Naive B cell (primary cell): ENCODE results near the gene SNX13. TPM values are rescaled to one million over a fixed set of nuclear protein-coding genes. Genes with fewer than 3 reads are reported as not detected.

ENCODE experiments used
- ATAC-seq, 2 donors: fragments of 150-1000 bp; cut with Tn5 transposase; 2 replicates each; pipeline ENCODE4 v1.10.0; 2021; ENCODE audit warnings: low read depth in 2 of 2, mild to moderate bottlenecking in 2 of 2, moderate library complexity in 2 of 2
- DNase-seq: peaks from one replicate; pipeline ENCODE4 v3.0.0; 2022
- H3K27ac Mint-ChIP-seq, 6 donors: one replicate each; pipeline ENCODE4 v1.8.0; 2020 to 2022; ENCODE audit warnings: mild to moderate bottlenecking in 6 of 6, mixed read lengths in 6 of 6, moderate library complexity in 5 of 6, inconsistent platforms in 2 of 6
- H3K27me3 Mint-ChIP-seq, 3 donors: one replicate each; pipeline ENCODE4 v1.8.0; 2021 to 2022; ENCODE audit warnings: mixed read lengths in 3 of 3, mild to moderate bottlenecking in 1 of 3
- H3K36me3 Mint-ChIP-seq, 2 donors: one replicate each; pipeline ENCODE4 v1.8.0; 2020 to 2022; ENCODE audit warnings: mixed read lengths in 2 of 2, inconsistent platforms in 1 of 2, mild to moderate bottlenecking in 1 of 2
- H3K4me1 Mint-ChIP-seq, 3 donors: one replicate each; pipeline ENCODE4 v1.8.0; 2020 to 2022; ENCODE audit warnings: mixed read lengths in 3 of 3, inconsistent platforms in 1 of 3, mild to moderate bottlenecking in 1 of 3, moderate library complexity in 1 of 3
- H3K4me3 Mint-ChIP-seq, 8 donors: one replicate each; pipeline ENCODE4 v1.8.0; 2020 to 2022; ENCODE audit warnings: mild to moderate bottlenecking in 8 of 8, mixed read lengths in 8 of 8, moderate library complexity in 8 of 8, inconsistent platforms in 2 of 8
- H3K9me3 Mint-ChIP-seq, 7 donors: one replicate each; pipeline ENCODE4 v1.8.0; 2020 to 2022; ENCODE audit warnings: mixed read lengths in 7 of 7, mild to moderate bottlenecking in 5 of 7, inconsistent platforms in 2 of 7, moderate library complexity in 1 of 7
- polyA plus RNA-seq, 6 donors: library from polyadenylated mRNA; unstranded; fragments of 300-500 nt; fragmentation: Illumina TruSeq; gene quantifications; one replicate each; pipeline ENCODE4 v1.2.3, GENCODE V29; 2021; ENCODE audit warnings: low read depth in 6 of 6

Gene SNX13
- polyA plus RNA-seq, 6 donors from 2014 or later: 18.4 to 23.7 (median 20.5) TPM

DNA sequence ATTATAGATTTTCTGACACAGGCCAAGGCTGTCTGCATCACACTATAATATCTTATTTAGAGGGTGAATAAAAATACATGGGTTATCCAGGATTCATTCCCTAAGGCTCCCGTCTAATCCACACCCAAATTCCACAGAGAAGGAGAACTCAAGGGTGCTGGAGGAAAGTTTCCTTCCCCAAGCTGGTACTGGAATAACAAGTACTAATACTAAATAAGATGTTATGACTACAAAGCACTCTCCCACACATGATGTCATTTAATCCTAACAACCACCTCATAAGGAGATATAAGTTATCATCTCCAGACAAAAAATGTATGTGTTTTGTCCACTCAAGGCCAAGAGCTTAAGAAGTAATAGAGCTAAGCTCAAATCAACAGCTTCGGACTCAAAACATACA is 53.0 kb downstream of the SNX13 start:
- peaks cover 7 to 32% of the 10 kb centered on the region in 2 donors for H3K36me3 Mint-ChIP-seq

DNA sequence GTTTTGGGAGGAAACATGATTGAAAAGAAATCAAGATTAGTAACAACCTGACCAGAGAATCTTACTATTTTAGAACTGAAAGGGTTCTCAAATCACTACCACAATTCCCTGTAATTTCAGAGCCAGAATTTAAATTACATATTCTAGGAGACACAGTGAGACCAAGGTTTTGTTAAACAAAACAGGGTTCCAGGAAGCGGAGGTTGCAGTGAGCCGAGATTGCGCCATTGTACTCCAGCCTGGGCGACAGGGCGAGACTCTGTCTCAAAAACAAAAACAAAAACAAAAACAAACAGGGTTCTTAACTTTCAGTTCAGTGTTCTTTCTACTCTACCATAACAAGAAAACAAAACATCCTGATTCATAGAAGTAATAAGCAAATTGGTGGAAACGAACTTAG is 57.6 kb downstream of the SNX13 start:
- no peaks in the 10 kb centered on the region for H3K4me1 Mint-ChIP-seq
- no peaks in the 10 kb centered on the region for H3K27me3 Mint-ChIP-seq
- ATAC-seq (no peak), DNase-seq (no peak)
- no peaks in the 10 kb centered on the region for H3K9me3 Mint-ChIP-seq
- H3K4me3 Mint-ChIP-seq: no peak overlapping the region
- peaks cover 16 to 23% of the 10 kb centered on the region in 2 donors for H3K36me3 Mint-ChIP-seq
- no peak overlapping the region for H3K27ac Mint-ChIP-seq

More for the DNA sequence above, 53.0 kb downstream of the SNX13 start:
- Mint-ChIP-seq H3K27ac (no peak overlapping the region), H3K4me3 (no peak overlapping the region), H3K9me3 (no peaks in the 10 kb centered on the region), H3K27me3 (no peaks in the 10 kb centered on the region), H3K4me1 (no peaks in the 10 kb centered on the region)
- no peak for ATAC-seq
- DNase-seq: no peak

DNA sequence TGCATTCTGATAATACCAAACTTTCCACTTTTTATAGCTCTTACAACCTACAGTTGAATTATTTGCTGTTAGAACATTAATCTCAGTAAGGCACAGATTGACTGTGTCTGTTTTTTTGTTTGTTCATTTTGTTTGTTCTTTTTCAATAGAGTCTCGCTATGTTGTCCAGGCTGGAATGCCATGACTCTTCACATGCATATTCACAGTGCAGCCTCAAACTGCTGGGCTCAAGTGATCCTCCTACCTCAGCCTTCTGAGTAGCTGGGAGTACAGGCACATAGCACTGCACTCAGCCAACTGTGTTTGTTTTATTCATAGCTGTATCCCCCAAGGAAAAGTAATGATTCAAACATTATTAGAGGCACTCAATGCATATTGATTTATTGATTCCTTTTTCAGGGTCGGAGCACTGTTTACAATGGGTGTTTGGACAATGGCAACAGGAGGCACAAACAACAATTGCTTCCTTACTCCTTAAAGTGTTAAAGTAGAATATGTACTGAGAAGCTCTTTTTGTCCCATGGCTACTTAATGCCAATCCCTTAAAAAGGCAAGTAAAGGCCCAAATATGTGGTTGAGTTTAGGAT is 61.1 kb downstream of the SNX13 start:
- H3K4me1 Mint-ChIP-seq: no peaks in the 10 kb centered on the region
- H3K36me3 Mint-ChIP-seq: peaks cover 9 to 10% of the 10 kb centered on the region in 2 donors
- H3K27ac Mint-ChIP-seq: peak overlapping the region in 3 of 6 donors; percentile 21 to 86 (median 37)
- no peaks in the 10 kb centered on the region for H3K9me3 Mint-ChIP-seq
- no peaks in the 10 kb centered on the region for H3K27me3 Mint-ChIP-seq
- ATAC-seq: no peak
- no peak overlapping the region for H3K4me3 Mint-ChIP-seq
- no peak for DNase-seq

DNA sequence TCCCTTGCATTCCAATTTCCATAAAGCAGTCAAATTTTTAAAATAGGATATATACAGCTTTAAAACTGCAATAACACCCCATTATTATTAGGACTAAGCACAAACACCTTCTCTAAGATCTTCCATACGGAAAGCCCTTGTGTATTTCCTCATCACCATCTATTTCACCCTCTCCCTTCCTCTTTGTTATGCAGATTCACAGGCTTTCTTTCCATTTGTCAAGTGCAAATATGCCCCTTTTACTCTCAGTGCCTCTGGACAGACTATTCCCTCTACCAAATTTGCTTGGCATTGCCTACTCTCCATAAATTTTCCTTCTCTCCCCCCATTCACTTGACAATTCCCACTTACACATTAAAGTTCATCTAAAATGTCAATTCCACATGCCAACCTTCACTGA is 61.7 kb downstream of the SNX13 start:
- Mint-ChIP-seq H3K27ac (peak overlapping the region in 2 of 6 donors; percentile 37 to 86), H3K4me1 (no peaks in the 10 kb centered on the region), H3K9me3 (no peaks in the 10 kb centered on the region), H3K4me3 (no peak overlapping the region), H3K36me3 (peaks cover 9 to 11% of the 10 kb centered on the region in 2 donors), H3K27me3 (no peaks in the 10 kb centered on the region)
- DNase-seq (no peak), ATAC-seq (no peak)

DNA sequence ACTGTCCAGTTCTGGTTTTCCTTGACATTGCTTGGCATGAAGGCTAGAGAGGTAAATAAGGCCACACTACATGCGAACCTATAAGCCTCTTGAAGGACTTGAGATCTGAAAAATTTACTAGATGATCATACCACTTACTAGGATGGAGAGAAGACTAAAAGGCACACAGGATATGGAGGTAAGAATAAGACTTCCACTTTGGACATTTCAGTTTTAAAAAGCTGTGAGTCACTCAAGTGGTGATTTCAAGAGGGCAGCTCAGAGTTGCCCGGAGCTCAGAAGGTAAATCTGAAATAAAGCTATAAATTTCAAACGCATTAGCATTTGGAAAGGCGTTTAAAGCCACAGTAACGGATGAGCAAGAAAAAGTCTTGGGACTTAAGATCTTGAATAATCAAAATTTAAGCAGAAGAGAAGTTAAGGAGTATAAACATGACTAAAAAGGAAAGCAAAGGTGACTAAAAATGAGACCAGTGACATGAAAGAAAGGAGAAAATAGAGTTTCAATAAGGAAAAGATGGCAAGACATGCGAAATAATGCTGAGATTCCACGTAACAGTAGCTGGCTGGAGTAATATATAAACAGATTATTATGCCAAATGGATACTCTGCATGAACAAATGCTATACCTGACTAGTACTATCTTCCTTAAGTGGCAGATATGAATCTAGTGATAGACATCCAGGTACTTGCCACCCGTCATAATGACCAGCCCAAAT is 68.3 kb downstream of the SNX13 start:
- ATAC-seq (no peak), DNase-seq (no peak)
- no peaks in the 10 kb centered on the region for H3K9me3 Mint-ChIP-seq
- peaks cover 0 to 4% (median 0%) of the 10 kb centered on the region in 3 donors for H3K4me1 Mint-ChIP-seq
- peak overlapping the region in 1 of 6 donors; percentile 54 for H3K27ac Mint-ChIP-seq
- no peak overlapping the region for H3K4me3 Mint-ChIP-seq
- no peaks in the 10 kb centered on the region for H3K27me3 Mint-ChIP-seq
- peaks cover 22 to 31% of the 10 kb centered on the region in 2 donors for H3K36me3 Mint-ChIP-seq

DNA sequence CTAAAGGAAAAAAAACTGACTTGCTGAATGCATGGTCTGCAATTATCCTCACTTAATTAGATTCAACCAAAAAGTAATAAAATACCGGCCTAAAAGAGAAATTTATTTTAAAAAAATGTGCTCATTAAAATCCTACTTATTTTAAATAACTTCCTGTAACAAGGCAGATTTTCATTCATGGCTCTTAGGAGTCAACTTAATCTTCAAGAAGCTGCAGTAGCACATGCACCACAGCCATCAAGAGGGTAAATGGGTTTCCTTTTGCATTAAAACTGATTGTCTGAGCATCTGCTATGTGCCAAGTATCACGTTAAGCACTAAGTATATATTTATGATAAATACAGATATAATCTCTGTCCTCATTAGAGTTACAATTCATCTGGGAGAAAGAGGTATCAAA is 69.9 kb downstream of the SNX13 start:
- Mint-ChIP-seq H3K27ac (no peak overlapping the region), H3K4me3 (no peak overlapping the region), H3K36me3 (peaks cover 37 to 44% of the 10 kb centered on the region in 2 donors), H3K27me3 (no peaks in the 10 kb centered on the region), H3K4me1 (peaks cover 0 to 4% (median 0%) of the 10 kb centered on the region in 3 donors), H3K9me3 (peaks cover 0 to 8% (median 3%) of the 10 kb centered on the region in 7 donors)
- no peak for ATAC-seq
- DNase-seq: no peak

DNA sequence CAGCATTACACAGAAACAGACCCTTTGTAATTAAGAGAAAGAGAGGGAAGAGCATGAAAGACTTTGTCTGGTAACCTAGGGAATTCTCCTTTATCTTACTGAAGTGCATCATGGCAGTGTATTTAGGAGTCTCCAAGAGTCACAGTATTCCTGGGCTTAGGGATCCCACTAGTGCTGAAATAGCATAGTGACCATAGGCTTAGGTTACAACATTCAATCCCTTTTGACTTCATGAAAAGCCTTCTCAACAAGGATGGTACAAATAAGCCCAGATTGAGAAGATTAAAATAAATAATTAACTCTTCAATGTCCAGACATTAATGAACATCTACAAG is 76.5 kb downstream of the SNX13 start:
- H3K27me3 Mint-ChIP-seq: no peaks in the 10 kb centered on the region
- H3K4me1 Mint-ChIP-seq: peaks cover 0 to 4% (median 0%) of the 10 kb centered on the region in 3 donors
- H3K27ac Mint-ChIP-seq: no peak overlapping the region
- H3K4me3 Mint-ChIP-seq: no peak overlapping the region
- ATAC-seq (no peak), DNase-seq (no peak)
- peaks cover 0 to 12% (median 5%) of the 10 kb centered on the region in 7 donors for H3K9me3 Mint-ChIP-seq
- H3K36me3 Mint-ChIP-seq: peaks cover 49 to 58% of the 10 kb centered on the region in 2 donors

DNA sequence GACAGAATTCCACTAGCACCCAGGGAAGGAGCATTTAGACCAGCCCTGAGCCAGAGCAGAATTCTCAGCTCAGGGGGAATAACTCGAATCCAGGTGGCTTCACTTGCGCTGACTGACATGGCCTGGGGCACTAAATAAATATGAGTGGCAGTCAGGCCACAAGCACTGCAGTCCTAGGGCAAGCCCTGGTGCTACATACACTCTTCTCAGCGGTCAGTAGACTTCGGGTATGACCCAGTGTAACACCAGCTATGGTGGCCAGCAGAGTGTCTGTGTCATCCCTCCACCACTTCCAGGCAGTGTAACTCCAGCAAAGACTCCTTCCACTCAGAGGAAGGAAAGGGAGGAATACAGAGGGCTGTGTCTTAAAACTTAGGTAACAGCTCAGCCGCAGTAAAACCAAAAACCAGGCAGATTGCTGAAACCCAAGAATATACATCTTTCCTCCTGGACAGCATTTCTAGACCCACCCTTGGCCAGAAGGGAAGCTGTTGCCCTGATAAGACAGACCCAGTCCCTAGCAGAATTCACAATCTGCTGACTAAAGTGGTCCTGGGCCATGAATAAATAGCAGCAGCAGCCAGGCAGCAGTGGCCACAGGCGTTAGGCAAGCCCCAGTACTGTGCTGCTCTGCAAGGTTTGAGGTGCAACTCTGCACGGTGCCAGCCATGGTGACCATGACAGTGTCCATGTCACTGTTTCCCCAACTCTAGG is 77.0 kb downstream of the SNX13 start:
- Mint-ChIP-seq H3K36me3 (peaks cover 49 to 57% of the 10 kb centered on the region in 2 donors), H3K27me3 (no peaks in the 10 kb centered on the region), H3K9me3 (peaks cover 0 to 12% (median 5%) of the 10 kb centered on the region in 7 donors), H3K4me3 (no peak overlapping the region), H3K4me1 (peaks cover 0 to 4% (median 0%) of the 10 kb centered on the region in 3 donors), H3K27ac (peak overlapping the region in 1 of 6 donors; percentile 16)
- DNase-seq: no peak
- no peak for ATAC-seq

DNA sequence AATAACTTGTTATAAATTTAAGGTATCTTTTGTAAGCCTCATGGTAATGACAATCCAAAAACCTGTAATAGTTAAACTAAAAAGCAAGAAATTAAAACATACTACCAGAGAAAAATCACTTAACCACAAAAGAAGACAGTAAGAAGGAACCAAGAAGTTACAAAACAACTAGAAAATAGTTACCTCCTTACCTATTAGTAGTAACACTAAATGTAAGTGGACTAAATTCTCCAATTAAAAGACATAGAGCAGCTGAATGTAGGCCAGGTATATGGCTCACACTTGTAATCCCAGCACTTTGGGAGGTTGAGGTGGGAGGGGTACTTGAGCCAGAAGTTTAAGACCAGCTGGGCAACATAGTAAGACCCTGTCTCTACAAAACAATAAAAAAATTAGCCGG is 84.0 kb downstream of the SNX13 start:
- Mint-ChIP-seq H3K36me3 (peaks cover 42 to 54% of the 10 kb centered on the region in 2 donors), H3K4me3 (no peak overlapping the region), H3K4me1 (peaks cover 0 to 10% (median 0%) of the 10 kb centered on the region in 3 donors), H3K27me3 (no peaks in the 10 kb centered on the region), H3K9me3 (peaks cover 3 to 17% (median 6%) of the 10 kb centered on the region in 7 donors), H3K27ac (no peak overlapping the region)
- ATAC-seq (no peak), DNase-seq (no peak)

DNA sequence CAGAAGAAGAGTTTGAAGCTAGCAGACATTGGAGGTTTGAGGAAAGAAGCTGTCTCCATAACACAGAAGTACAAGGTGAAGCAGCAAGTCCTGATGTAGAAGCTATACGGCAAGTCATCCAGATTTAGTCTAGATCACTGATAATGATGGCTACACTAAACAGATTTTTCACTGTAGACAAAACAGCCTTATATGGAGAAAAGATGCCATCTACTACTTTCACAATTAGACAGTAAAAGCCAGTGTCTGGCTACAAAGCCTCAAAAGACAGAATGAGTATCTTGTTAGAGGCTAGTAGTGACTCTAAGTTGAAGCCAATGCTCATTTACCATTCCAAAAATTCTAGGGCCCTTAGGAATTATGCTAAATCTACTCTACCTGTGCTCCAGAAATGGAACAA is 85.1 kb downstream of the SNX13 start:
- Mint-ChIP-seq H3K27me3 (no peaks in the 10 kb centered on the region), H3K4me3 (no peak overlapping the region), H3K9me3 (peaks cover 3 to 17% (median 6%) of the 10 kb centered on the region in 7 donors), H3K27ac (peak overlapping the region in 1 of 6 donors; percentile 24), H3K36me3 (peaks cover 38 to 50% of the 10 kb centered on the region in 2 donors), H3K4me1 (peaks cover 0 to 12% (median 0%) of the 10 kb centered on the region in 3 donors)
- ATAC-seq (no peak), DNase-seq (no peak)

DNA sequence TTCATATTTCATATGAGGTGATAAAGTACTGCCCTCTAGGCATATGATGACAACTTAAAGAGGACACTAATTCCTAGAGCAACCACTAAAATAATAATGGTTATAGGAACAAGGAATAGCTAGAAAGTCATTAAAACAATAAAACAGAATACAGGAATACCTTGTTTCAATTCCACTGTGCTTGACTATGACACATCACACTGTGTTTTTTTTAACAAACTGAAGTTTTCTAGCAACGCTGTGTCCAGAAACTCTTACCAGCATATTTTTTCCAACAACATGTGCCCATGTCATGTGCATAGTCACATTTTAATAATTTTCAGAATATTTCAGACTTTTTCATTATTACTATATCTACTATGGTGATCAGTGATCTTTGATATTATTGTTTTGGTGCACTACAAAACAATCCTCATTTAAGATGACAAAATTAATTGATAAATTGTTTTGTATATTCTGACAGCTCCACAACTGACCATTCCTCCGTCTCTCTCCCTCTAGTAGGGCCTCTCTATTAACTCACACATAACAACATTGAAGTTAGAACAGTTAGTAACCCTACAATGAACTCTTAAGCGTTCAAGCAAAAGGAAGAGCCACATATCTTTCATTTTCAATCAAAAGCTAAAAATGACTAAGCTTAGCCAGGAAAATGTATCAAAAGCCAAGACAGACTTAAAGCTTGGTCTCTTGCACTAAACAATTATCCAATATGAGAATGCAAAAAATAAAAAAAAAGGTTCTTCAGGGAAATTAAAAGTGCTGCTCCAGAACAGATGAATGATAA is 85.8 kb downstream of the SNX13 start:
- Mint-ChIP-seq H3K36me3 (peaks cover 39 to 49% of the 10 kb centered on the region in 2 donors), H3K4me3 (no peak overlapping the region), H3K4me1 (peaks cover 0 to 12% (median 0%) of the 10 kb centered on the region in 3 donors), H3K27ac (no peak overlapping the region), H3K9me3 (peaks cover 3 to 17% (median 6%) of the 10 kb centered on the region in 7 donors), H3K27me3 (no peaks in the 10 kb centered on the region)
- DNase-seq (no peak), ATAC-seq (no peak)

DNA sequence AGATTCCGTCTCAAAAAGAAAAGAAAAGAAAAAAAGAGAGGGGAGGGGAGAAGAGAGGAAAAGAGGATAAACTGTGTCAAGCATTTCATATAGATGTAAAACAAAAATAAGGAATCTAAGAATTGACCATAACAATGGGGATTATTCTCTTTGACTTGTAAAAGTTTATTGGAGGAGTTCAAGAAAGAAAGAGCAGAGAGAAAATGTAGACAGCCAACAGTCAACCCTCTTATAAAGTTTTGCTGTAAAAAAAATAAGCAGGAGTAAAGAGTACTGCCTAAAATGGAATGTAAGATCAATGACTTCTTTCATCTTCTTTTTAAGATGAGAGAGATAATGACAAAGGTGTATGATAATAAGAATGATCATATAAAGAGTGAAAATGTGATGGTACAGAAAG is 87.9 kb downstream of the SNX13 start:
- Mint-ChIP-seq H3K4me3 (no peak overlapping the region), H3K9me3 (peaks cover 3 to 17% (median 6%) of the 10 kb centered on the region in 7 donors), H3K4me1 (peaks cover 6 to 21% (median 10%) of the 10 kb centered on the region in 3 donors), H3K27ac (peak overlapping the region in 1 of 6 donors; percentile 33), H3K36me3 (peaks cover 56 to 60% of the 10 kb centered on the region in 2 donors), H3K27me3 (no peaks in the 10 kb centered on the region)
- ATAC-seq: no peak
- DNase-seq: no peak

DNA sequence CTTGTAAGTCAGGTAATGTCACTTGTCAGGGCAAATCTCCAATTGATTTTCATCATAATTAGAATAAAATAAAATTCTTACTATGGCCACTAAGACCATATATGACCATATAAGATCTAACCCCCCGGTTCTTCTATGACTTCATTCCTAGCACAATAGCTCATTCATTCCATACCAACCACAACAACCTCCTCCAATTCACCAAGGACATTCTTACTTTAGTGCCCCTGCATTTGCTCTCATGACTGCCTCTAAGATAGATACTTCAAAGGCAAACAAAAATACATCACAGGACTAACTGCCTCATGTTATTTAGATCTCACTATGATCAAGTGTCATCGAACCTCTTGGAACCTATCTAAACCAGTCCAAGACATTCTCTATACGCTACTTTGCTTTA is 90.8 kb downstream of the SNX13 start:
- H3K27ac Mint-ChIP-seq: peak overlapping the region in 2 of 6 donors; percentile 0 to 4
- no peak for DNase-seq
- H3K4me3 Mint-ChIP-seq: no peak overlapping the region
- H3K4me1 Mint-ChIP-seq: peaks cover 6 to 18% (median 17%) of the 10 kb centered on the region in 3 donors
- peaks cover 0 to 2% (median 0%) of the 10 kb centered on the region in 7 donors for H3K9me3 Mint-ChIP-seq
- ATAC-seq: no peak
- peaks cover 49 to 61% of the 10 kb centered on the region in 2 donors for H3K36me3 Mint-ChIP-seq
- no peaks in the 10 kb centered on the region for H3K27me3 Mint-ChIP-seq
